Ovary (tissue), 3 donors: ENCODE data around the gene MEPE.

ENCODE experiments used
- CTCF ChIP-seq, 3 donors: fragments of 450-650 bp in 2 of 3; fragments of 200-600 bp in 1 of 3; IDR thresholded peaks; one replicate each; pipeline versions ENCODE4 v1.5.1 to v1.8.0; 2016 to 2022; ENCODE audit warnings: antibody characterized with exemption in 3 of 3, mild to moderate bottlenecking in 1 of 3
- EP300 ChIP-seq: sonication (generic); formaldehyde crosslinking; IDR thresholded peaks from one replicate; pipeline ENCODE4 v1.6.1; 2017; ENCODE audit warnings: antibody characterized with exemption
- POLR2A ChIP-seq: fragments of 450-650 bp; IDR thresholded peaks from one replicate; pipeline ENCODE4 v1.6.1; 2017; ENCODE audit warnings: antibody characterized with exemption, mild to moderate bottlenecking, moderate library complexity
- donor health status: DM: no; HTN: no; CAD: no.

- TF ChIP-seq EP300 (no peak), POLR2A (no peak), CTCF (IDR thresholded peaks at IDR 0.05) (no peak)
Measured at GRCh38 chr4:87803421-87803820, 29.3 kb upstream of the MEPE start.
